ENCODE results near the gene CNTN4.

The CNTN4 gene

GRCh38 chr3:2875699-2876098 is 777.0 kb downstream of the CNTN4 start:
- Histone ChIP-seq H3K36me3 (ENCODE audit: insufficient read depth, low read length) (no peaks in the 10 kb centered on the region), H3K27ac (ENCODE audit: low read length) (no peak overlapping the region), H3K27me3 (ENCODE audit: insufficient read depth, low read length, poor library complexity) (no peaks in the 10 kb centered on the region), H3K4me2 (ENCODE audit: insufficient read depth, low read length) (no peak overlapping the region), H3K79me2 (ENCODE audit: insufficient read depth, low read length) (no peaks in the 10 kb centered on the region), H3K4me3 (ENCODE audit: low read depth in 1 of 2, low read length in 2 of 2) (no peak overlapping the region), H3K9me3 (ENCODE audit: insufficient read depth, low read length, severe bottlenecking) (no peaks in the 10 kb centered on the region), H2AFZ (ENCODE audit: low read depth, low read length) (no peak overlapping the region), H3K4me1 (ENCODE audit: insufficient read depth, low read length) (no peaks in the 10 kb centered on the region), H4K20me1 (ENCODE audit: insufficient read depth, low read length) (no peaks in the 10 kb centered on the region), H3K9ac (ENCODE audit: low read depth, low read length) (no peak overlapping the region)
- DNase-seq (no peak), ATAC-seq (ENCODE audit: insufficient read depth, low read depth) (no peak)
- no peak for TF ChIP-seq CTCF (IDR thresholded peaks at IDR 0.05; ENCODE audit: borderline replicate concordance, extremely low read depth, low read length, poor library complexity, severe bottlenecking)
- TF ChIP-seq EZH2 (IDR thresholded peaks at IDR 0.05; ENCODE audit: borderline replicate concordance, low read depth, low read length, severe bottlenecking): no peak

- Histone ChIP-seq H3K79me2 (ENCODE audit: insufficient read depth, low read length) (no peaks in the 10 kb centered on the region), H3K36me3 (ENCODE audit: insufficient read depth, low read length) (no peaks in the 10 kb centered on the region), H2AFZ (ENCODE audit: low read depth, low read length) (no peak overlapping the region), H3K27ac (ENCODE audit: low read length) (no peak overlapping the region), H3K9me3 (ENCODE audit: insufficient read depth, low read length, severe bottlenecking) (no peaks in the 10 kb centered on the region), H3K4me1 (ENCODE audit: insufficient read depth, low read length) (no peaks in the 10 kb centered on the region), H3K4me2 (ENCODE audit: insufficient read depth, low read length) (no peak overlapping the region), H3K4me3 (ENCODE audit: low read depth in 1 of 2, low read length in 2 of 2) (no peak overlapping the region), H4K20me1 (ENCODE audit: insufficient read depth, low read length) (no peaks in the 10 kb centered on the region), H3K9ac (ENCODE audit: low read depth, low read length) (no peak overlapping the region), H3K27me3 (ENCODE audit: insufficient read depth, low read length, poor library complexity) (no peaks in the 10 kb centered on the region)
- DNase-seq (no peak), ATAC-seq (ENCODE audit: insufficient read depth, low read depth) (no peak)
- TF ChIP-seq CTCF (IDR thresholded peaks at IDR 0.05; ENCODE audit: borderline replicate concordance, extremely low read depth, low read length, poor library complexity, severe bottlenecking) (no peak), EZH2 (IDR thresholded peaks at IDR 0.05; ENCODE audit: borderline replicate concordance, low read depth, low read length, severe bottlenecking) (no peak)
These were observed 777.7 kb downstream of the CNTN4 start for GRCh38 chr3:2876362-2876761.

GRCh38 chr3:2879023-2879422 is 780.4 kb downstream of the CNTN4 start:
- H3K4me2 ChIP-seq (ENCODE audit: insufficient read depth, low read length): no peak overlapping the region
- no peaks in the 10 kb centered on the region for H3K79me2 ChIP-seq (ENCODE audit: insufficient read depth, low read length)
- no peak for ATAC-seq (ENCODE audit: insufficient read depth, low read depth)
- H3K9me3 ChIP-seq (ENCODE audit: insufficient read depth, low read length, severe bottlenecking): no peaks in the 10 kb centered on the region
- H2AFZ ChIP-seq (ENCODE audit: low read depth, low read length): no peak overlapping the region
- no peak overlapping the region for H3K27ac ChIP-seq (ENCODE audit: low read length)
- H3K9ac ChIP-seq (ENCODE audit: low read depth, low read length): no peak overlapping the region
- no peaks in the 10 kb centered on the region for H3K27me3 ChIP-seq (ENCODE audit: insufficient read depth, low read length, poor library complexity)
- TF ChIP-seq CTCF (IDR thresholded peaks at IDR 0.05; ENCODE audit: borderline replicate concordance, extremely low read depth, low read length, poor library complexity, severe bottlenecking) (no peak), EZH2 (IDR thresholded peaks at IDR 0.05; ENCODE audit: borderline replicate concordance, low read depth, low read length, severe bottlenecking) (no peak)
- H3K36me3 ChIP-seq (ENCODE audit: insufficient read depth, low read length): no peaks in the 10 kb centered on the region
- H3K4me1 ChIP-seq (ENCODE audit: insufficient read depth, low read length): no peaks in the 10 kb centered on the region
- no peaks in the 10 kb centered on the region for H4K20me1 ChIP-seq (ENCODE audit: insufficient read depth, low read length)
- no peak for DNase-seq
- H3K4me3 ChIP-seq (ENCODE audit: low read depth in 1 of 2, low read length in 2 of 2): no peak overlapping the region

GRCh38 chr3:2879587-2879986 is 780.9 kb downstream of the CNTN4 start:
- H3K4me2 ChIP-seq (ENCODE audit: insufficient read depth, low read length): no peak overlapping the region
- H3K27me3 ChIP-seq (ENCODE audit: insufficient read depth, low read length, poor library complexity): no peaks in the 10 kb centered on the region
- H3K79me2 ChIP-seq (ENCODE audit: insufficient read depth, low read length): no peaks in the 10 kb centered on the region
- no peaks in the 10 kb centered on the region for H3K36me3 ChIP-seq (ENCODE audit: insufficient read depth, low read length)
- no peaks in the 10 kb centered on the region for H3K4me1 ChIP-seq (ENCODE audit: insufficient read depth, low read length)
- no peak overlapping the region for H2AFZ ChIP-seq (ENCODE audit: low read depth, low read length)
- H4K20me1 ChIP-seq (ENCODE audit: insufficient read depth, low read length): no peaks in the 10 kb centered on the region
- H3K4me3 ChIP-seq (ENCODE audit: low read depth in 1 of 2, low read length in 2 of 2): no peak overlapping the region
- ATAC-seq (ENCODE audit: insufficient read depth, low read depth) (no peak), DNase-seq (no peak)
- TF ChIP-seq CTCF (IDR thresholded peaks at IDR 0.05; ENCODE audit: borderline replicate concordance, extremely low read depth, low read length, poor library complexity, severe bottlenecking) (no peak), EZH2 (IDR thresholded peaks at IDR 0.05; ENCODE audit: borderline replicate concordance, low read depth, low read length, severe bottlenecking) (no peak)
- H3K9ac ChIP-seq (ENCODE audit: low read depth, low read length): no peak overlapping the region
- no peaks in the 10 kb centered on the region for H3K9me3 ChIP-seq (ENCODE audit: insufficient read depth, low read length, severe bottlenecking)
- H3K27ac ChIP-seq (ENCODE audit: low read length): no peak overlapping the region

All from DND-41 (cell line).